Calu3 (cell line): ENCODE measurements around the gene CYB561D2. TPM values are rescaled to one million over a fixed set of nuclear protein-coding genes. Genes with fewer than 3 reads are reported as not detected.

ENCODE experiments used
- BruUV-seq: library from RNA; stranded (reverse); fragments of 400-500 nt; replicated peaks from 2 replicates; lab custom pipeline; 2021; lab: Mats Ljungman, UMichigan
- CTCF ChIA-PET: fragments of 300-600 bp; sonication (Branson Sonifier 250); formaldehyde crosslinking; loops from one replicate; lab custom pipeline; 2022; ENCODE audit warnings: antibody characterized with exemption; lab: Charles Lee
- DNase-seq: peaks from one replicate; pipeline ENCODE4 v3.0.0; 2022
- H3K27ac Mint-ChIP-seq: one replicate; pipeline ENCODE4 v1.8.0; 2022; ENCODE audit warnings: mixed read lengths; ENCODE audit not compliant: unreplicated experiment
- H3K27me3 Mint-ChIP-seq: one replicate; pipeline ENCODE4 v1.8.0; 2022; ENCODE audit warnings: mixed read lengths; ENCODE audit not compliant: unreplicated experiment
- H3K36me3 Mint-ChIP-seq: one replicate; pipeline ENCODE4 v1.8.0; 2022; ENCODE audit warnings: mild to moderate bottlenecking, moderate library complexity, mixed read lengths; ENCODE audit not compliant: insufficient read depth, unreplicated experiment
- H3K4me1 Mint-ChIP-seq: one replicate; pipeline ENCODE4 v1.8.0; 2022; ENCODE audit warnings: mild to moderate bottlenecking, low read depth, mixed read lengths; ENCODE audit not compliant: unreplicated experiment
- H3K4me3 Mint-ChIP-seq: one replicate; pipeline ENCODE4 v1.8.0; 2022; ENCODE audit warnings: mild to moderate bottlenecking, low read depth, moderate library complexity, mixed read lengths; ENCODE audit not compliant: unreplicated experiment
- H3K9me3 Mint-ChIP-seq: one replicate; pipeline ENCODE4 v1.8.0; 2022; ENCODE audit warnings: low read depth, mixed read lengths; ENCODE audit not compliant: unreplicated experiment
- CTCF ChIP-seq: fragments of 200-600 bp; IDR thresholded peaks from one replicate; pipeline ENCODE4 v1.8.0; 2022; ENCODE audit warnings: antibody characterized with exemption; ENCODE audit not compliant: unreplicated experiment
- intact Hi-C: fragments of 100-400 bp; cut with micrococcal nuclease; formaldehyde crosslinking; loops from one replicate; pipeline ENCODE4 v1.10.0; 2022; ENCODE audit not compliant: unreplicated experiment
- total RNA-seq: library from RNA; stranded (reverse); gene quantifications from 2 replicates; pipeline ENCODE4 v1.2.3, GENCODE V29; 2022

Gene CYB561D2
- total RNA-seq, 1 experiment from 2014 or later, result 19.4 TPM

DNA sequence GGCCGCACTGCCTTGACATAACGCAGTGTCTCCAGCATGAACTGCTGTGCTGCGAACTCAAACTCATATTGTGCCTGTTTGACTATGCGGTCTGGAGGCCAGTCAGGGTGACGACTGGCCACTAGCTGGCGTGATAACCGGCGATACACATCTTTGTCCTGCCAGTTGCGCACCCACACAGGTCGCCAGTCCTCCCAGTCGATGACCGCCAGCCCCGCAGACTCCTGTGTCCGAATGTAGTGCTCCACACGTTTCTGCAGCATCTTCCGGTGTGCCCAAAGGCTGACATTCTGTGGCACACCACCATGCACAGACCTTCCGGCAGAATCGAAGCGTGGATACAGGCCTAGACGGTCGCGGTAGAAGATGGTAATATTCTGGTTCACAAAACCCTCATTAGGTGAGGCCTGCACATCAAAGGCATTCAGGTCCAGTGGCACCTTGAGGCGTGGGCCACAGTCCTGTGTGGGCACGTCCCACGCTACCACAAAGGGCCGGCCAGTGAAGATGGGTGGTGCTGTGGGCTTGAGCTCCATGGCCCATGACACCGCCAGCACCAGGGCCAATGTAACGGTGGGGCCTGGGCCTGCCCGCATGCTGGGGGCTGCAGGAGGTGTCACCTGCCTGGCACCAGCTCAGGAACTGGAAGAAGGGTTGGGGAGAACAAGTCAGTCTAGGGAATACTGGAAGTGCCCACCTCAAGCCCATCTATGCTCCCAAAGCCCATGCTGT, 30.6 kb upstream of the CYB561D2 start:
- peaks cover 41% of the 10 kb centered on the region for H3K36me3 Mint-ChIP-seq
- DNase-seq, result no peak
- H3K4me1 Mint-ChIP-seq, result peaks cover 18% of the 10 kb centered on the region
- intact Hi-C loops, result loop anchor here (10.0 kb wide), 1 partner anchor 45 kb away; the partner anchor contains the start of gene LSMEM2
- CTCF ChIA-PET, result no interaction called here
- no peak overlapping the region for H3K27ac Mint-ChIP-seq
- peak overlapping the region; percentile 74 for H3K4me3 Mint-ChIP-seq
- H3K9me3 Mint-ChIP-seq, result no peaks in the 10 kb centered on the region
- no peaks in the 10 kb centered on the region for H3K27me3 Mint-ChIP-seq
- TSS peak; percentile 42 for BruUV-seq
- TF ChIP-seq CTCF, result no peak

GRCh38 chr3:50320853-50321335, 29.8 kb upstream of the CYB561D2 start:
- Mint-ChIP-seq H3K4me1 (peaks cover 12% of the 10 kb centered on the region), H3K27me3 (no peaks in the 10 kb centered on the region), H3K4me3 (peak overlapping the region; percentile 74), H3K27ac (peak overlapping the region; percentile 94), H3K36me3 (peaks cover 41% of the 10 kb centered on the region), H3K9me3 (no peaks in the 10 kb centered on the region)
- CTCF ChIA-PET, result interaction anchor here (0.5 to 0.7 kb wide), 4 partner anchors 15 to 61 kb away, joined by 3 to 5 read pairs (median 4); partner anchors contain the start of genes CYB561D2 and NPRL2
- intact Hi-C loops, result loop anchor here (10.0 kb wide), 1 partner anchor 46 kb away; the partner anchor contains the start of gene LSMEM2
- TF ChIP-seq CTCF, result no peak
- no TSS peak for BruUV-seq
- DNase-seq, result peak; percentile 84

- peak; percentile 12 for TF ChIP-seq CTCF
- peaks cover 37% of the 10 kb centered on the region for H3K36me3 Mint-ChIP-seq
- CTCF ChIA-PET, result interaction anchor here (0.5 to 0.7 kb wide), 4 partner anchors 15 to 62 kb away, joined by 3 to 5 read pairs (median 4); partner anchors contain the start of genes CYB561D2 and NPRL2
- H3K4me1 Mint-ChIP-seq, result peaks cover 6% of the 10 kb centered on the region
- BruUV-seq, result no TSS peak
- peak overlapping the region; percentile 74 for H3K4me3 Mint-ChIP-seq
- peak overlapping the region; percentile 94 for H3K27ac Mint-ChIP-seq
- no peaks in the 10 kb centered on the region for H3K9me3 Mint-ChIP-seq
- H3K27me3 Mint-ChIP-seq, result no peaks in the 10 kb centered on the region
- intact Hi-C loops, result loop anchor here (10.0 kb wide), 1 partner anchor 47 kb away; the partner anchor contains the start of gene LSMEM2
- peak; percentile 91 for DNase-seq
These were observed 29.1 kb upstream of the CYB561D2 start for GRCh38 chr3:50321336-50322114.

- CTCF ChIA-PET, result no interaction called here
- DNase-seq, result no peak
- intact Hi-C loops, result loop anchor here (10.0 kb wide), 1 partner anchor 47 kb away; the partner anchor contains the start of gene LSMEM2
- Mint-ChIP-seq H3K4me3 (peak overlapping the region; percentile 74), H3K27ac (no peak overlapping the region), H3K9me3 (no peaks in the 10 kb centered on the region), H3K4me1 (peaks cover under 1% of the 10 kb centered on the region), H3K36me3 (peaks cover 37% of the 10 kb centered on the region), H3K27me3 (no peaks in the 10 kb centered on the region)
- no peak for TF ChIP-seq CTCF
- BruUV-seq, result no TSS peak
These were observed 28.6 kb upstream of the CYB561D2 start for GRCh38 chr3:50322115-50322385.
